ENCODE results near the gene GIMAP1. TPM values are rescaled to one million over a fixed set of nuclear protein-coding genes. Genes with fewer than 3 reads are reported as not detected.

Gene GIMAP1
- total RNA-seq, 2 donors from 2014 or later = 0.94 to 1.6 TPM

DNA sequence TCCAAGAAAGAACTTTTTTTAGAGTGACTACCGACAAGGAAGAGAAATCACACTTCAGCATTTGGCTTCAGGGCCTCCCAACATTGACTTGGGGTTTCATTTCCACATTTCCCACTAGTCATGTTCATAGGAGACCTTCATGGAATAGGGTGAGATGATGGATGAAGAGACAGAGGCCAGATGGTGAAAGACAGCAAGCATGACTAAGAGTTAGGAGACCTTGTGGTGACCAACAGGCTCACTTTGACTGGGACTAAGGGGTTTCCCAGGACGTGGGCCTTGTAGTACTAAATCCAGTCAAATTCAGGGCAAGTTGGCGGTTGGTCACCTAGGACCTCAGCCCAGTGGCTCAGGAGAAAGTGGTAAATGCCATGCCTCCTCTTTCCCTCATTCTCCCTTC, 17.8 kb downstream of the GIMAP1 start:
- no peak for DNase-seq
- Histone ChIP-seq H3K9me3 (no peaks in the 10 kb centered on the region), H3K27me3 (no peaks in the 10 kb centered on the region), H3K9ac (ENCODE audit: low read depth in 2 of 2, low read length in 2 of 2) (no peak overlapping the region), H3K27ac (no peak overlapping the region), H3K36me3 (no peaks in the 10 kb centered on the region), H3K4me3 (no peak overlapping the region), H3K4me1 (no peaks in the 10 kb centered on the region)
- TF ChIP-seq, protein P1, sequence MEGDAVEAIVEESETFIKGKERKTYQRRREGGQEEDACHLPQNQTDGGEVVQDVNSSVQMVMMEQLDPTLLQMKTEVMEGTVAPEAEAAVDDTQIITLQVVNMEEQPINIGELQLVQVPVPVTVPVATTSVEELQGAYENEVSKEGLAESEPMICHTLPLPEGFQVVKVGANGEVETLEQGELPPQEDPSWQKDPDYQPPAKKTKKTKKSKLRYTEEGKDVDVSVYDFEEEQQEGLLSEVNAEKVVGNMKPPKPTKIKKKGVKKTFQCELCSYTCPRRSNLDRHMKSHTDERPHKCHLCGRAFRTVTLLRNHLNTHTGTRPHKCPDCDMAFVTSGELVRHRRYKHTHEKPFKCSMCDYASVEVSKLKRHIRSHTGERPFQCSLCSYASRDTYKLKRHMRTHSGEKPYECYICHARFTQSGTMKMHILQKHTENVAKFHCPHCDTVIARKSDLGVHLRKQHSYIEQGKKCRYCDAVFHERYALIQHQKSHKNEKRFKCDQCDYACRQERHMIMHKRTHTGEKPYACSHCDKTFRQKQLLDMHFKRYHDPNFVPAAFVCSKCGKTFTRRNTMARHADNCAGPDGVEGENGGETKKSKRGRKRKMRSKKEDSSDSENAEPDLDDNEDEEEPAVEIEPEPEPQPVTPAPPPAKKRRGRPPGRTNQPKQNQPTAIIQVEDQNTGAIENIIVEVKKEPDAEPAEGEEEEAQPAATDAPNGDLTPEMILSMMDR (IDR thresholded peaks at IDR 0.05) = no peak
- intact Hi-C loops (cut with DNase I) = no loop called here

DNA sequence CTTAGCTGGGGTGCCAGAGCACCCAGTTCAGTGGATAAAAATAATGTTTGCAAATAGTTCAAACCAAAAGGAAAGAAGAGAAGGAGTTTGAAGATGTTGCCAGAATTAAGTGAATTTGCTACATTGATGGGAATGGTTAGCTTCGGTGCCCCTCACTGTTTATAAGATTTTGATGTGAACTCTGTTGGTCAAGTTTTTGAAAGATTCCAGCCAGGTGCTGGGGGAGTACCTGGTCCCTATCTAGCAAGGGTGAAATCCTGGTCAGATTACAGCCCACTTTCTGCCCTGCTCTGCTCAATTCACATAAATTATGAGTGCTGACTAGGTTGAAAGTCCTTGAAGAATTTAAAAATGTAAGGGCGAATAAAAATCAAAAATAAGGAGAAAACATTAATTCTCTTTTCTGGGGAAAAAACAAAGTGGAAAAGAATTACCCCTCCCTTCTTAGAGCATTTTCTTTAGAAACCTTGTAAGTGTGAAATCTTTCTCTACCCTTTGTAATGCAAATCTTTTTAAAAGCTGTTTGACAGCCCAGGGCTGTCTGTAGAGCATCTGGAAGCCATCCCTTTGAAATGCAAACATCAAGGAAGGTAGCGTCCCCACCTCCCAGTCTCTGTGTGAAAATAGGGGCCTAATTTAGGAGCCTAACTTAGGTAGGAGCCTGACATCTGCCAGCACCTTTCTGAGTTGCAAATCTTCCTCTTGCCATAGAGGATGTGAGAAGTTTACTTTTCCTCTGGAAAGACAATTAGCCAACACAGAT, 19.4 kb downstream of the GIMAP1 start:
- Histone ChIP-seq H3K27me3 (no peaks in the 10 kb centered on the region), H3K9ac (ENCODE audit: low read depth in 2 of 2, low read length in 2 of 2) (no peak overlapping the region), H3K4me1 (no peaks in the 10 kb centered on the region), H3K9me3 (no peaks in the 10 kb centered on the region), H3K4me3 (no peak overlapping the region), H3K36me3 (no peaks in the 10 kb centered on the region), H3K27ac (no peak overlapping the region)
- TF ChIP-seq, protein P1 (IDR thresholded peaks at IDR 0.05) = no peak
- intact Hi-C loops (cut with DNase I) = no loop called here
- no peak for DNase-seq

DNA sequence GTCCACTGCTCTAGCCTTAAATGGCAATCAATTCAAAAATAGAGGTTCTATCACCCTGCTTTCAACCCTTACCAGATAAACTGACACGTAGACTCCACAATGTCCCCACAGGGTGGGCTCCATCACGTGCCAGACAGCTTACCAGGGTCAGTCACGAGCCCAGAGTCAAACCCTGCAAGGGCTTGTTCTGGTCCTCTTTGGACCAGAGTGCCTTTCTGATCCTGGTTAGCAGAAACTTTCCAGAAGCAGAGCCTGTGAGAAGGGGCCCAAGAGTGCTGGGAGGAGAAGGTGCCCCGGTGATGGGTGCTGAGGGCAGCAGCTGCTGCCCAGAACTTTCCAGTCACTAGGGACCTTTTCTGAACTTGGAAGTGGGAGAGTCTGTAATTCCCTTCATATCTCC, 20.5 kb downstream of the GIMAP1 start:
- no peaks in the 10 kb centered on the region for H3K9me3 ChIP-seq
- TF ChIP-seq, protein P1 (IDR thresholded peaks at IDR 0.05) = no peak
- intact Hi-C loops (cut with DNase I) = no loop called here
- no peaks in the 10 kb centered on the region for H3K36me3 ChIP-seq
- peak overlapping the region; percentile 29 for H3K4me3 ChIP-seq
- peak overlapping the region; percentile 67 for H3K27ac ChIP-seq
- no peaks in the 10 kb centered on the region for H3K27me3 ChIP-seq
- H3K9ac ChIP-seq (ENCODE audit: low read depth in 2 of 2, low read length in 2 of 2) = peak overlapping the region in 1 of 2 donors; percentile 62
- no peaks in the 10 kb centered on the region for H3K4me1 ChIP-seq
- DNase-seq = no peak

DNA sequence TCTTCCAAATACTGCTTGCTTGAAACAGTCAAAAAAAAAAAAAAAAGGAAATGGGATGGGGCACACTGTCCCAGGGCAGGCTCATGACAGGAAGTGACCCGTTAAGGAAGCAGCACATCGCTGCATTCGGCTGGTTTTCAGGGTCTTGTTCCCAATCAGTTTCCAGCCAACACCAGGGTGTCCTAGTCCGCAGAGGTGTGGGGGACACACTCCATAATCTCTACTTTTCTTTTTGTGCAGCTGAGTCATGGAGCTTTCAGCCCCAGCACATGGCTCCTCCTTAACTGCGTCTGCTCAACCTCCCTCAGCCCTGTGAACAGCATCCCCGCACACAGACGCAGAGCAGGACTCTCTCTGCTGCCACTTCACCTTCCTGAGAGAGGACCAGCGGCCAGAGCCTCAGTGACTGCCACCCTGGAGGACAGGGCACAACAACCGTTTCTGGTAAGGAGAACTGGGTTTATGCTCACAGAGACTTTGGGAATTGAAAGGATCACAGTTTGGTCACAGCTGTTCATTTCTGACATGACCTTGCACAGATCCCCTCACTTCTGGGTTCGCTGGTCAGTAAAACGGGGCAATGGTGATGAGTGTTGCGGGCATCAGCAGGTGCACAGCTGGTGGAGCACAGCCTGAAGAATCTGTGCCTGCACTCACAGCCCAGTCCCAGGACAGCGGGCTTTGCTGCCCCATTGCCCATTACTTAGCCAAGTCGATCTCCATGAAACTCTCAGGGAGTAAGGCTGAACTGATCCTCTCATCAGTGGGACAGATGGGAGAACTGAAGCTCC, 21.0 kb downstream of the GIMAP1 start, which contains the start of gene GIMAP5:
GIMAP5 (plus strand) TSS at position 154 of the 791 bp plus-strand sequence. CDS start 3,467 bp downstream, outside the sequence.
- intact Hi-C loops (cut with DNase I) = no loop called here
- H3K27ac ChIP-seq = peak within 1 kb of the TSS; percentile 67
- no peak for DNase-seq

DNA sequence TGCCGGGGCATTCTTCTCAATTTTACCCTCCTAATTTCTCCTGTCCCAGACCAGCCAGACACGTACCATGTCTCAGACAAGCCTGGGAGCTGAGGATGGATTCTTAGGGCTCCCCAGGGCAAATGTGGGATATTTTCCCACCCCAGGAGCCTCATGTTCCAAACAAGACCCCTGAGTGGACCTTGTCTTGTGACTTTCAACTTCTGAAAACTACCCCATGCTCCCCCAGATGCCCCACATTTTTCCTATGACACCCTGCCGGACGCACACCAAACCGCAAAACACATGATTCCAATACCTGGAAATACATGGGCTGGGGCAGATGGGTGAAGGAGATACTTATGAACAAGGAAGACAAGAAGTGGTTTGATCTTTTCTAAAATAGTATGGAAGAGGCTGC, 21.7 kb downstream of the GIMAP1 start:
- Histone ChIP-seq H3K4me1 (no peaks in the 10 kb centered on the region), H3K36me3 (no peaks in the 10 kb centered on the region), H3K9ac (ENCODE audit: low read depth in 2 of 2, low read length in 2 of 2) (peak overlapping the region; percentile 27 to 62), H3K27me3 (no peaks in the 10 kb centered on the region), H3K27ac (peak overlapping the region; percentile 67), H3K4me3 (peak overlapping the region; percentile 29), H3K9me3 (no peaks in the 10 kb centered on the region)
- no peak for DNase-seq
- intact Hi-C loops (cut with DNase I) = no loop called here
- TF ChIP-seq, protein P1 (IDR thresholded peaks at IDR 0.05) = no peak

More for the DNA sequence above, 21.0 kb downstream of the GIMAP1 start, which contains the start of gene GIMAP5:
- H3K9me3 ChIP-seq = no peaks in the 10 kb centered on the region
- H3K27me3 ChIP-seq = no peaks in the 10 kb centered on the region
- no peaks in the 10 kb centered on the region for H3K4me1 ChIP-seq
- no peaks in the 10 kb centered on the region for H3K36me3 ChIP-seq
- peak within 1 kb of the TSS; percentile 55 to 62 for H3K9ac ChIP-seq (ENCODE audit: low read depth in 2 of 2, low read length in 2 of 2)
- peak within 1 kb of the TSS; percentile 29 for H3K4me3 ChIP-seq
- TF ChIP-seq, protein P1 (IDR thresholded peaks at IDR 0.05) = no peak

All from colonic mucosa (tissue), 4 donors.